NCI-H1092 (cell line): ENCODE data around the gene RECQL5.

ENCODE experiments used
- DNase-seq: peaks from one replicate; lab custom pipeline; 2025; lab: John Stamatoyannopoulos, UW

RECQL5 gene

DNA sequence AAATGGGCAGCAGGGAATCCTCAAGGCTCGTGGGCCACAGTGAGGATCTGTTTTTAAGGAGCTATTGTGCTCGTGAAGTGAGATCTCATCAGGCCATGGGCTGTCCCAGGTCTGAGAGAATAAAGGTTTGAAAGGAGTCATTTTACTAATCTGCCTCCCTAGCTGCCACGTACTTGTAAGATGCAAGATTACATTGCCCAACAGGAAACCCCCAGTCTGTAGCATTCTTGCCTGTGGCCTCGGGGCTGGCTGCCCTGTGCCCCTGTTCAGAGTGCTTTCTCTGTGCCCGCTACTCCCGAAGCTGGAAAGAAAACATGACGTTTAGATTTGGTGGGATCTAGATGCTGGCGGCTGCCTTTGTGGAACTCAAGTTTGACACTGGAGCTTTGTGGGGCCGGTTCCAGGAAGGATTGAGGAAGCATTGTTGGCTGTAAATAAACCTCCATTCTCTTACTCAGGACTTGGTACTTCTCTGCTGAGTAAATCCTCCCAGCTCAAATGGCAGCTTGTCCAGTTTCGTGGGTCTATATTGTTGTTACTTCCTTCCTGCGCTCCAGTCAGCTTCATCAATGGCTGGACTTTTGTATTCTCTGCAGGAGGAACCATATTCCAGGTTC, 21.4 kb upstream of the RECQL5 start:
- no peak for DNase-seq

DNA sequence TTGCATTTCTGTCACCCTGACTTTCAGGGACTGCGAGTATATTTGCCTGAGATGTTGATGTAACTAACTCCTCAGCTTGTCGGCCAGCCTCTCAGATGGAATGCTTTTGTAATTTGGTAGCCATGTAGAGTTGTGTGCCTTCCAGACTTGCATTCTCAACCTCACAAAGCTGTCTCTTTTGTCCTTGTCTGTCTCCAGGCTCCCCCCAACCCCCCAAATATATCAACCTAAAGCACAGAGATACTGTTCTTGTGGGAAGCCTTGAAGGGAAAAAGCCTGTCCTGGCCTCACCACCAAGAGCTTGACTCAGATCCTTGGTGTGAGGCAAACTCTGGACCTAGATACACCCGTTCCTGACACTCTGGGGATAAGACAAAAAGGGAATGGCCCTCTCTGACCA, 18.5 kb upstream of the RECQL5 start:
- DNase-seq = no peak

DNA sequence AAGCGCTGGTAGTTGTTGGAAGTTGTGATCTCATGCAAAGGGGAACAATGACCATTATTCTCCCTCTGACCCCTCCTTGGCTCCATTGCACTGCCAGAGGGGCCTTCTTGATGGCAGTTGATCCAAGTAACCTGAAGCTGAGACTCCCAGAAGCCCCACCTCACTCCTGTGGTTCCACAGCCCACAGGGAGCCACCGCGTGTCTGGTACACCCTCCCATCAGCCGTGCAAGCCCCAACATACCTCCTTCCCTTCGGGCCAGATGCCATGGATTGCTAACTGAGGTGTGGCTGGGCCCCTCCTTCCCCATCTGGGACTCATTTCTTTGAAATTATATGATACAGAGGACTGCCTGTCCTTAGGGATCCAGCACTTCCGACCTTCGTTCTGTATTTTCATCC, 18.0 kb upstream of the RECQL5 start:
- DNase-seq = no peak

DNA sequence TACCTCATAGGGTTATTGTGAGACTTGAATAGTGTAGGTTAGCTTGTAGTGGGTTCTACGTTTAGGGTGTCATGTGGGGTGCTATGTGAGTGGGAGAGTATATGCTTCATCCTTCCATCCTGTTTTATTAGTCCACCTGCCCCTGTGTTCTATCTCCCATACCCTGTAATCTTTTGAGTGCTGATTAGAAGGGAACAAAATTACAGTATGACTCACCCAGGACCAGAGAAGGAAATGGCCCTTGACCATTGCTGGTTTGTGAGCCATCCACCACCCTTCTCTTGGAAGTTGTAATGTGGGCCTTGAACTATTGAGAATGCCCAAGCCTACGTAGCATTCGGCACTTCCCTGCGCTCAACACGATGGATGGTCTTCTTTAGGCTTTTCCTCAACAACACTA, 17.3 kb upstream of the RECQL5 start:
- no peak for DNase-seq

DNA sequence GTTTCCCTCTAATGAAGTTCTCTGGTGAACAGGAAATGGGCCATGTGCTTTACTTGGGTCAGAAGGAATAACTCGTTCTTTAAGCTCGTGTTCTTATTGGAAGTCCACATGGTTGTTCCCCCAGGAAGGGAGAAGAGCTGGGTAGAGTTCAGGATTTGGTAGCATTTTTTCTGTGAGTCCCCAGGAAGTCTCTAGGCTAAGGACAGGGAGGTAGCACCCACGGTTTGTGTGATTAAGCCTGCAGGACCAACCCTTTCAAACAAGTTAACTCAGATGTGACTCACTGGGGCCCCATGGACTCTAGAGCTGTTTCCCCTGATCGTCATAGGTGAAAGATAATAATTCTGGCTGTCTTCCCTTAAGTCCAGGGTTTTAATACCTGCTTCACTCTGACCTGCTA, 16.6 kb upstream of the RECQL5 start:
- DNase-seq = no peak

DNA sequence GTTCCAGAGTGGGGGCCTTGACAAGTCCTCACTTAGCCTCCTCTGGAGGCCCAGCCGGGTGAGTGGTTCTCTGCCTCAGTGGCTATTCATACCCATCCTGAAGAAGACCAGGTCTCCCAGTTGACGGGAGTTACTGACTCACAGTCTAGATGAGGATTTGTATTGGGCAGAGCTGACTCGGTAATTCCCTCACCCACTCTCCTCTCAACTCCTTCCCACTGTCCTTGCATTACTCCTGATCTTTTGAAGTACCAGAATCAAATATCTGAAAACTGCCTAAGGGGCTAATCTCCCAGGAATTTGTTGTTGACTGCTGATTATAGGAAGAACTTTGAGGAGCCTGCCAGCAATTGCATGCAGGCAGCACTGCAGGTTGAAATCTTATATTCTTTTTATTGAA, 14.3 kb upstream of the RECQL5 start:
- DNase-seq = no peak

DNA sequence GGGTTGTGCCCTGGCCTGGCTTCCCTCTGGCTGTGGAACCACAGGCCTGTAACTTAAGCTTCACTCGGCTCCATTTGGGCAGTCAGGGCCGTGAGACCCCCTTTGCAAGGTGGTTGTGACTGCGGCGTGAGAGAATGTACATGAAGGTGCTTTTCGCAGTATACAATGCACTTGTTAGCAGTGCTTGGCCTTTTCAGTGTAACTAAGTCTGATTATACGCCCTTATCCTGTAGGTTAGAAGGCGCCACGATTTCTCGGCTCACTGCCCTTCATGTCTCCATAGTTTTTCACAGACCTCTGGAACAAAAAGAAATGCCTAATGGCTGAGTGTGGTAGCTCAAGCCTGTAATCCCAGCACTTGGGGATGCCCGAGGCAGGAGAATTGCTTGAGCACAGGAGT, 13.5 kb upstream of the RECQL5 start:
- no peak for DNase-seq

DNA sequence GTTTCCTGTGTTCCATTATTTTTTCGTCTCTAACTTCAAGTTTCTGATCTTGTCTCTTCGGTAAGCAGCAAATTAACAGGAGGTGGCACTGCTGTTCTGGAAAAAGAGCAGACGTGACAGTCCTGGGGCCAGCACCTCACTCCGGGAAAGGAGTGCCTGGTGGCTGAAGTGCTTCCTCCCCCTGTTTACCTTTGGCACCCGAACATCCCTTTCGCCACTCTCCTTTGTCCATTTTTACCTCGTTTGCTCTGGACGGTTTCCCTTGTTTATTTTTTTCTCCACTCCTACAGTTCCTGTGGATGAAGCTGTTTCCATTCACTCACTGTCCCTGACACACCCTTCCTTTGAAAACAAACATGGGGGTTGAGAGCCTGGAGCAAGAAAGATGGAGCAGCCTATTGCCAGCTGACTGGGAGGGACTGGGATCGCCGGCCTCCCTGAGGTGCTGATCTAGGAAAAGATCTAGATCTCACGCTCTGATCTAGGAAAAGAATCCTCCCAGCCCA, 12.8 kb upstream of the RECQL5 start:
- no peak for DNase-seq

DNA sequence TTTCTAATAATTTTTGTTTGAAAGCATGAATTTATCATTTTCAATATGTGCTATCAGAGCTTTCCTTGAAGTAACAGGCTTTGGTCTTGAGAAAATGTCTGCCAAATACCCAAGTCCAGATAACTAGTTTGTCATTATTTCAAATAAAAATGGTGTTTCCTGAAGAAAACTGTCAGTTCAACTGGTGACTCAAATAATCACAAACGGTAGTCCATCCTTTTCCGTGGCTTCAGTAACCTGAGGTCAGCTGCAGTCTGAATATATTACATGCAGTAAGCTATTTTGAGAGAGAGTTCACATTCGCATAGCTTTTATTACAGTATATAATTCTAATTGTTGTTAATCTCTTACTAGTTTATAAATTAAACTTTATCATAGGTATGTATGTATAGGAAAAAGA, 9.5 kb upstream of the RECQL5 start:
- DNase-seq = no peak

DNA sequence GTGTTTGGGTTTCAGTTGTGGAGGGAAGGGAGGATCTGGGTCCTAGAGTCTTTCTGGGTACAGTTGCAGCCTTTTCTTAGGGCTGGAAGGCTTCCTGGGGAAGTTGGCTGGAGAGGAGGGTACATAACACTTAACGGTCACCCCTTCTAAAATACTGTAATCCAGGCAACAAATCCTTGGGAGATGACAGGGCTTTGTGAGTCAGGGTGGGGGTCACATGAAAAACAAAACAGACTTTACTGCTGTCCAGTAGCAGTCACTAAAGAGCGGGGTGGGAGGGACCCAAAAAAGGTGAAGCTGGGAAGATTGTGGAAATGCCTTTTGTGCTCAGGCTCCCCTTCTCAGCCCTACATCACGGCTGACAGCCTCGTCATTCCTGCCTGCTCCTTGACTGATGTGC, 6.5 kb upstream of the RECQL5 start:
- no peak for DNase-seq

DNA sequence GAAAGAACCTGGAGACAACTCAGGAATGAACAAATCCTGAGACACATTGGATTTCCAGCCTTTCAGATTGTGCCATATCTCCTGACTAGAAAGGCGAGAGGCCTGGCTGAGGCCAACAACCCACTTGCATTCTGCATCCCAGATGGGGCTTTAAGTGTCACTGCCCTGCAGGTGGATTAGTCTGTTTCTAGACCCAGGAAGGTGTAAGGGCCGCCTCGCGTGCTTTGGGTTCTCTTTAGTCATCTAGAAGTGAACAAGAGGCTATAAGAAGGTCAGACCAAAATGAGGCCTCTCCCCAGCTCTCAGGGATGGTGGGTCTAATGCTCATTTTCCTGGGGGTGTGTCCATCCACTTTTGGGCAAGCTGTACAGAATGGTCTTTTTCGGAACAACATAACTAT, 5.1 kb upstream of the RECQL5 start:
- DNase-seq = no peak

DNA sequence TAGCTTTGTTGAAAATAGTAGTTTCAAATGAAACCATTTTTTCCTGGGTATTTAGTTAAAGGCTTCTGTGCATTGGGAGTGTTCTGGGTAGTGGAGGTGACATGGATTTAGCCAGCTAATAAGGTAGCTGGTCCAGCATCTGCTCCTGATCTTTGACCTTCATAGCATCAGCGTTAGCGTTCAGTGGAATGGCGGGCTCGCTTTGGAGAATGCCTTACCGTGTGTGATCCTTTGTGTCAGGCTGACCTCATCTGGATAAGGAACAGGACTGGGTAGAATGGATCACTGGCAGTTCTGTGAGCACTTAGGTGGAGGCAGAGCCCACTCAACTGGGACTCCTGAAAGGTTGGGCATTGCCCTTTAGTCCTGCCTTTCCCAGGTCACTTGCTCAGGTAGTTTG, 3.9 kb upstream of the RECQL5 start:
- DNase-seq = no peak

DNA sequence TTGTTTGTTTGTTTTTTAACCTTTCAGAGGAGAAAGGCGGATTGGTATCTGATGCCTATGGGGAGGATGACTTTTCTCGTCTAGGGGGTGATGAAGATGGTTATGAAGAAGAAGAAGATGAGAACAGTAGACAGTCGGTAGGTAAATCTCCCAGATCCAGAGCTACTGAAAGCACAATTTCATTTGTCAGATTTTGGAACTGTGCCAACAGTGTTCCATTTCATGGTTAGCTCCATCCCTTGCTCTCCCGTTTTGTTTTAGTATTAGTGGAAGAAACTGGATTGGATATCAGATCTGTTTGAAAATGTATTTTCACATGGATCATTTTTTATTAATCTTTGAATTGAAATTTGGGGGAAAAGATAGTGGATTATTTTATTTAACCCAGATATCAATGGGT, 1.5 kb upstream of the RECQL5 start:
- DNase-seq = no peak

DNA sequence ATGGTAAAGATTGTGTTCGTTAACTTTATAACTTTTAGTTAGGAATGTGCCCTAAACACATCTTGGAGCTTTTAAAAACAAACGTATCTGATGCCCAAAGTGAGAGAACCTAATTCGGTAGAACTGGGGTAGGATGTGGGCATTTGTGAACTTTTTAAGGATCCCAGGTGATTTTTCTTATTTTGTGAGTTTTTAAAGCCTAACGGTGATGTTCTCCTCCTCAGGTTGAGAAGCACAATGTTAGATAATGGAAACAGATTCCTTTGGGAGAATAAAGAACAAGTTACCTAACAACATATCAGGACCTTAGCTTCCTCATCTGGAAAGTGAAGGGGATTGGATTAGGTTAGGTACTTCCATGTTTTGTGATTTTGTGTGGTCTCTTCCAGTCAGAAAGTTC, 871 bp upstream of the RECQL5 start:
- no peak for DNase-seq

DNA sequence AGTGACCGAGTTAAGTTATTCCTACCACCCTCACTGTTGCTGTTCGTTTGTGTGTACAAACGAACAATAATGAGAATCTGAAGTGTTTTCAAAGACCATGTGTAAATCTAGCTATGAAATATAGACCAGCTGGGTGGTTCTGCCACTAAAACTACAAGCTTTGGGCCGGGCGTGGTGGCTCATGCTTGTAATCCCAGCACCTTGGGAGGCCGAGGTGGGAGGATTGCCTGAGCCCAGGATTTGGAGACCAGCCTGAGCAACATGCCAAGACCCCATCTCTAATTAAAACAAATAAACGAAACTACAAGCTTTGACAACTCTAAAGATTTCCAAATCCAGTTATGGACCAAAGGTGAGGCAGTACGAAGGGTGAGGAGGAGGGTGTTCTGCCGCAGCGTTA, 973 bp downstream of the RECQL5 start:
- no peak for DNase-seq

DNA sequence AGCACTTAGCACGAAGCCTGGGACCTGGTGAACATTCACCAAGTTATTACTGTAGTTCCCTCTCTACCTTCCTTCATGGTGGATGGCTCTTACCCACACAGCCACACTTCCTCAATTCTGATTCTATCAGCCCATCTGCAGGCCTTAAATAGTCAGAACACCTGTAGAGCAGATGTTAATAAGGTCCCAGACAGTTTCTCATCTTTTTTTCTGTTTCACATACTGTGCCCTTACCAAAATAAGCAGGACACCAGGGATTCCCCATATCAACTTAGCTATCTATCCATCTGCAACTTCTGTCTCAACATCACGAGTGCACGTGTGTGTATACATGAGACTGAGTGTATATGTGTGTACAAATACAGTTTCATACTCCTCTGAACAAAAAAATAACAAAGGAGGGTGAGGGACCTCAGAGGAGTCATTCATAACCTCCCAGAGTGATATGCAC, 2.8 kb downstream of the RECQL5 start:
- no peak for DNase-seq

DNA sequence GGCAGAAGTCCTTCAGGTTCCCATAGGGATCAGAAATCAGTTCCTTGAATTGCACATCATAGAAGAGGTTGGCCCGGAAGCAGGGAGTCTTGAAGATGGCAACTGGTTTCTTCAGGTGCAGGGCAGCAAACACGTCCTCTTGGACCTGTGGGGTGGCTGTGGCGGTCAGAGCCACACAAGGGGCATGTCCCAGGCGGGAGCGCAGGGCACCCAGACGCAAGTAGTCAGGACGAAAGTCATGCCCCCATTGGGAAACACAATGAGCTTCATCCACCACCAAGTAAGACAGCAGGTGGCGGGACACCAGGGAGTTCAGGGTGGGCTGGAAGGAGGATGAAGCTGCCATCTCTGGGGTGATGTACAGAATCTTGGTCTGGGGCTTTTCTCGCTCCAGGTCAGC, 4.4 kb downstream of the RECQL5 start:
- DNase-seq = no peak

DNA sequence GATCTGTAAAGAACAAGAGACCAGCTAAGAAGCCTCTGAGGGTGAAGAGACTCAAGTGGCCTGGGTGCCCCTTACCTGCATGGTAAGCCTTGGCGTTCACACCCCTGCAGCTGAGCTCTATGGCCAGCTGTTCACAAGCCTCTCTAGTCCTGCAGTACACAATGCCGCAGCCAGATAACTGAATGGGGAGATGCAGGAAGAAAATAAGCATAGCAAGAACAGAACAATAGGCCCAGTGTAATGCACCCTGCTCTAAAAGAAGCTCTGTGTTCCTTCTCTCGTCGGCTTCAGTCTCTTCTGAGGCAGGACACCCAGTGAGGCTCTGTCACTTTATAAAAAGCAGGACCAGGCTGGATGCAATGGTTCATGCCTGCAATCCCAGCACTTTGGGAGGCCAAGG, 5.4 kb downstream of the RECQL5 start:
- DNase-seq = no peak

DNA sequence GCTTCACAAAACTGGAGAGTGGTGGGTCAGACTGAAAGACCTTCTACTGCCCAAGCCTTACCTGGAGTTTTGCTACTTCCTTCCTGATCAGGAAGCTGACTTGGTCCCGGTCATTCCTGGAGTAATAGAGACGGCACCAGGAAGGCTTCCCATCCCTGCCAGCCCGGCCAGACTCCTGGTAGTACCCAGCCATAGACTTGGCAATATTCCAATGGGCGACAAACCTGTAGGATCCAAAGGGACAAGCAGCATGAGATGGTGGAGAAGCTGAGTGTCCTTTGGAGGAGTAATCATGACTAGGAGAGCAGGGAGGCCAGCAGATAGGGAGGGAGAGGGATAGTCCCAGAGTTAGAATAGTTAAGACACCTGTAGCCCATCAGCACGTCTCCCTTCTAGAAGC, 8.7 kb downstream of the RECQL5 start:
- DNase-seq = no peak

DNA sequence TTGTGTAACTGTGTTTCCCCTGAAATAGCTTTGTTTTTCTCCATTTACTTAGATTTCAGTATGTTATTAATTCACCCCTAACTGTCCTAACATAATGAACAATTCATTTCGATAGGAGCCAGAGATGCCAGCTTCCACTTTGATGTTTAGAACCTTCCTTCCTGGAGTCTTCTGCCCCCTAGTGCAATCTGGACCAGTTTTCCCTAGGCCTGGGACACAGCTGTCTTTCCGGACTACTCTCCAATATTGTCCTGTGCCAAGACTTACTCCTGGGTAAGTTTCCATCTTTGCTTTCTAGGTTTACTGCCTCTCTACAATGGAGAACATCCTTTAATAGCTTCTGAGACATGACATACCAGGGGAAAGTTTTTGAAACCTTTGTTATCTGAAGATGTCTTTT, 12.8 kb downstream of the RECQL5 start:
- no peak for DNase-seq

DNA sequence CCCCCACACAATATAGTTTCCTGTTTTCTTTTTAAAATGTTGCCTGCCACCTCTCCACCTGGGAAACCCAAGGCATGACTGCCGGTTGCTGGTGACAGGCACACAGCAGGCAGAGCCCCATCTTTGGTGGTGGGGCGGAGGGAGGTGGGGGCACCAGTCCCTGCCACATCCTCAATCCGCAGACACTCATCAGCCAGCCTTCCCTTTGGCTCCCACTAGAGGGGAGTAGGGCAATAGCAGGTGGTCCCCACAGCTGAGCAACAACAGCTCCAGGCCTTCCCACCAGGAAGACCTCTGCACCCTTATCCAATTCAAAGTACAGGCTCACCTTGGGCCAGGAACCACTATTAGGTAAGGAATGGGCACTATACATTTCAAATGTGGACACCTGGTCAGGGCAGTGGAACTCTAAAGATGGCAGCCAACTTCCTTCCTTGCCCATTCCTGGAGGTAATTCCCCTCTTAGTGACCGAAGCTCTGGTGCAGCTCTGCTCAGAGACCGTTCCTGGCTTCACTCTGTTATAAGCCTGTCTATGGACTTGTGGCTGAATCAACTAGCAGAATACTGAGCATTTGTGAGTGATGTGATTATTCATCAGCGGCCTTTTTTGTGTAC, 13.9 kb downstream of the RECQL5 start:
- no peak for DNase-seq

DNA sequence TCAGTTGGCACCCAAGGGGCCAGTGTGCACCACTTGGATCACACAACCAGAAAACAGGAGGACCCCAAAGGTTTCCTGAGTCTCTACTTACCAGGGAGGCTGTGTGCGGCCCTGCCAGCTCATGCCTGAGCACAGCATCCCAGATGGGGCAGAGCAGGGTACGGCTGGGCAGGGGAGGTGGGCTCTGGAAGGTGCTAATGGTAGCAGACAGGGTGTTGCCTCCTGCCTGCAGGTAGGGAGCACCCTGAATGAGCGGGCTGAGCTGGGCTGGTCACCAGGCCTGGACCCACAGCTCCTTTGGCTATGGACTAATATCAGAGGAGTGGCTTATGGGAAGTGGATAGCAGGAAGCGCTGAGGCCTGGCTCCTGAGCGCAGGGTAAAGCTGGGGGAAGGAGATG, 14.6 kb downstream of the RECQL5 start:
- no peak for DNase-seq

DNA sequence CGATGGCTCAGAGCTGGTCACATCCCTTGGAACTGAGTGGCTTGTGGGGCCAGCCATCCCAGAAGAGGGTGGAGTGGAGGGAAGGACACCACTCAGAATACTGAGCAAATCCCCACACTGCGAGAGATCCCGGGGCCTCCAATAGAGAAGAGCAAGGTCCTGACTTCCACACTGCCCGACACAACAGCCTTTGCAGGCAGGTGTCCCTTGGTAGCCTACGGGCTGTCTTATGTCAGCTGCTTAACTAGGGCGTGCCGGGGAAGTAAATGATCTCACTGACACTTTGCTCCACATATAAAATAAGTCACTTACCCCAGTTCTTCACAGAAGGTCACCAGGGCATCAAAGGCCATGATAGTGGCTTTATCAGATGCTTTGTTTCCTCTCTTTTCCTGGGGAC, 16.1 kb downstream of the RECQL5 start:
- DNase-seq = no peak

DNA sequence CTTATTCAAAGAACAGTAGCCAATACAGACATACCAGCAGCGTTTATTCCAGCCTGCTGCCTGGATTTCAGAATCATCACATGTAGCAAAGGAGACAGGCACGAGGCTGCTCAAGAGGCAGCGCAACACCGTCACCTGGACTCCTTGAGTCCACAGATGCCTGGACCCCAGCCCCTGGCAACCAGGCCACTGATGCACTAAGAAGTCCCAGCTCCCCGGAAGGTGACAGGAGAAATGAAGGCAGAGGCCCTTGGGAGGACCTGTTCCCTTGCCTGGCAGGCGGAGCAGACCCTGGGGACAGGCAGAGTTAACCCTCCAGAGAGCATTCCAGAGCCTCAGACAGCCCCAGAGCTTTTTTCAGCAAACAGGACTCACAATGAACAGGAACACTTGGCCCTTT, 17.3 kb downstream of the RECQL5 start:
- no peak for DNase-seq
